MM.1S (cell line): Measurements from ENCODE around the gene CTNNA3.

Source experiments
- EZH2 ChIP-seq: fragments of 300-600 bp; sonication (generic); optimal IDR thresholded peaks from 2 replicates; pipeline ENCODE3; 2017; ENCODE audit warnings: low read depth, mild to moderate bottlenecking, antibody characterized with exemption, low read length, mixed read lengths
- TF ChIP-seq, protein P1 (sequence below): fragments of 300-600 bp; sonication (generic); IDR thresholded peaks from 2 replicates; pipeline ENCODE4 v1.5.1; 2016; ENCODE audit warnings: antibody characterized with exemption, low read length, mixed read lengths

DNA sequence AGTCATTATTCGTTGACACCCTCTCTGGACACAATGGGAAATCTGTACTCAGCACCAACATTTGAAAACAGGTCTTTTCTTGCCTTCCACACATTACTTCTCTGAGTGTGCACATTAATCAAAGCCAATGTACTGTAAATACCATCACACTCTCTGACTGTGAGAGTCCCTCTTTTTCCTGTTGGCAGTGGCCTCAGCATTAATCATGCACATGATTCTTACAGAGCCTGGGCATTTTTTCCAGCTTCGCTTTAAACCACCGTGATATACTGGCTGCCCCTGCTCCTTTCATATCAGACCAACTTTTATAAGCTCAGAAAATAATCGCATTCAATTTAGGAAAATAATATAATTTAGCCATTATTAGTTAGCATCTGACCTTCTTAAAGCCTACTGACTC is 1689.6 kb downstream of the CTNNA3 start:
- TF ChIP-seq, protein P1, sequence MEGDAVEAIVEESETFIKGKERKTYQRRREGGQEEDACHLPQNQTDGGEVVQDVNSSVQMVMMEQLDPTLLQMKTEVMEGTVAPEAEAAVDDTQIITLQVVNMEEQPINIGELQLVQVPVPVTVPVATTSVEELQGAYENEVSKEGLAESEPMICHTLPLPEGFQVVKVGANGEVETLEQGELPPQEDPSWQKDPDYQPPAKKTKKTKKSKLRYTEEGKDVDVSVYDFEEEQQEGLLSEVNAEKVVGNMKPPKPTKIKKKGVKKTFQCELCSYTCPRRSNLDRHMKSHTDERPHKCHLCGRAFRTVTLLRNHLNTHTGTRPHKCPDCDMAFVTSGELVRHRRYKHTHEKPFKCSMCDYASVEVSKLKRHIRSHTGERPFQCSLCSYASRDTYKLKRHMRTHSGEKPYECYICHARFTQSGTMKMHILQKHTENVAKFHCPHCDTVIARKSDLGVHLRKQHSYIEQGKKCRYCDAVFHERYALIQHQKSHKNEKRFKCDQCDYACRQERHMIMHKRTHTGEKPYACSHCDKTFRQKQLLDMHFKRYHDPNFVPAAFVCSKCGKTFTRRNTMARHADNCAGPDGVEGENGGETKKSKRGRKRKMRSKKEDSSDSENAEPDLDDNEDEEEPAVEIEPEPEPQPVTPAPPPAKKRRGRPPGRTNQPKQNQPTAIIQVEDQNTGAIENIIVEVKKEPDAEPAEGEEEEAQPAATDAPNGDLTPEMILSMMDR: no peak
- no peak for TF ChIP-seq EZH2
